CD14-positive monocyte (primary cell): ENCODE measurements around the gene DIPK1A. TPM values are rescaled to one million over a fixed set of nuclear protein-coding genes. Genes with fewer than 3 reads are reported as not detected.

Source experiments
- DNase-seq, 3 donors: peaks; one replicate each; pipeline ENCODE4 v3.0.0-alpha.2; 2011 to 2022
- H2AFZ ChIP-seq: 2 replicates; pipeline ENCODE4 v1.6.0; 2012; ENCODE audit warnings: mild to moderate bottlenecking, low read depth, low read length, inconsistent platforms; ENCODE audit not compliant: insufficient read depth, poor library complexity, severe bottlenecking
- H3K27ac ChIP-seq, 2 donors: 1 replicate in 1 of 2; 2 replicates in 1 of 2; pipeline ENCODE4 v1.5.1; 2012 to 2013; ENCODE audit warnings: low read length in 2 of 2, control low read depth in 1 of 2, inconsistent platforms in 1 of 2, low read depth in 1 of 2, mild to moderate bottlenecking in 1 of 2
- H3K27me3 ChIP-seq, 2 donors: one replicate each; pipeline versions ENCODE4 v1.6.0 to v1.6.1; 2011 to 2013; ENCODE audit warnings: low read length in 2 of 2; ENCODE audit not compliant: control insufficient read depth in 2 of 2, insufficient read depth in 2 of 2
- H3K36me3 ChIP-seq, 2 donors: replicated peaks in 1 of 2; 1 replicate in 1 of 2; 2 replicates in 1 of 2; pipeline versions ENCODE4 v1.5.1 to v1.6.1; 2012 to 2013; ENCODE audit warnings: low read length in 2 of 2, control low read depth in 1 of 2, inconsistent platforms in 1 of 2, mild to moderate bottlenecking in 1 of 2; ENCODE audit not compliant: insufficient read depth in 2 of 2, control insufficient read depth in 1 of 2
- H3K4me1 ChIP-seq, 2 donors: 1 replicate in 1 of 2; 2 replicates in 1 of 2; pipeline versions ENCODE4 v1.5.1 to v1.6.1; 2012 to 2013; ENCODE audit warnings: low read length in 2 of 2, control low read depth in 1 of 2, inconsistent platforms in 1 of 2, mild to moderate bottlenecking in 1 of 2, moderate library complexity in 1 of 2; ENCODE audit not compliant: insufficient read depth in 2 of 2, control insufficient read depth in 1 of 2
- H3K4me2 ChIP-seq: replicated peaks from 2 replicates; pipeline ENCODE3; 2012; ENCODE audit warnings: low read length, moderate library complexity, mild to moderate bottlenecking; ENCODE audit not compliant: poor library complexity, severe bottlenecking; ENCODE audit errors: extremely low read depth
- H3K4me3 ChIP-seq, 3 experiments: fragments of 200-600 bp in 1 of 3; sonication (generic) in 1 of 3; replicated peaks in 1 of 3; 1 replicate in 2 of 3; 2 replicates in 1 of 3; pipeline ENCODE4 v1.5.1; 2011 to 2013; ENCODE audit warnings: low read length in 3 of 3, mild to moderate bottlenecking in 3 of 3, control low read depth in 2 of 3, low read depth in 2 of 3, inconsistent platforms in 1 of 3, moderate library complexity in 1 of 3
- H3K79me2 ChIP-seq: 2 replicates; pipeline ENCODE4 v1.6.0; 2012; ENCODE audit warnings: mild to moderate bottlenecking, control low read depth, inconsistent platforms, low read length, moderate library complexity; ENCODE audit not compliant: insufficient read depth
- H3K9ac ChIP-seq: 2 replicates; pipeline ENCODE4 v1.6.0; 2017; ENCODE audit warnings: low read length, mild to moderate bottlenecking; ENCODE audit not compliant: insufficient read depth, poor library complexity, severe bottlenecking
- H3K9me3 ChIP-seq, 2 donors: replicated peaks in 1 of 2; 1 replicate in 1 of 2; 2 replicates in 1 of 2; pipeline versions ENCODE4 v1.5.1 to v1.6.1; 2012 to 2013; ENCODE audit warnings: low read length in 2 of 2, control low read depth in 1 of 2; ENCODE audit not compliant: control insufficient read depth in 1 of 2, insufficient read depth in 1 of 2
- H4K20me1 ChIP-seq: 2 replicates; pipeline ENCODE4 v1.6.0; 2012; ENCODE audit warnings: mild to moderate bottlenecking, low read length, control low read depth, moderate library complexity; ENCODE audit not compliant: insufficient read depth
- H3K27ac Mint-ChIP-seq, 7 donors: one replicate each; pipeline ENCODE4 v1.8.0; 2020; ENCODE audit warnings: mild to moderate bottlenecking in 7 of 7, mixed read lengths in 7 of 7, moderate library complexity in 6 of 7, inconsistent platforms in 2 of 7
- H3K27me3 Mint-ChIP-seq, 3 donors: one replicate each; pipeline ENCODE4 v1.8.0; 2021 to 2022; ENCODE audit warnings: low read depth in 3 of 3, mild to moderate bottlenecking in 3 of 3, mixed read lengths in 3 of 3, moderate library complexity in 3 of 3, inconsistent platforms in 1 of 3
- H3K36me3 Mint-ChIP-seq, 2 donors: one replicate each; pipeline ENCODE4 v1.8.0; 2020; ENCODE audit warnings: mixed read lengths in 2 of 2, inconsistent platforms in 1 of 2, mild to moderate bottlenecking in 1 of 2
- H3K4me1 Mint-ChIP-seq: one replicate; pipeline ENCODE4 v1.8.0; 2020; ENCODE audit warnings: mild to moderate bottlenecking, mixed read lengths
- H3K4me3 Mint-ChIP-seq, 2 donors: one replicate each; pipeline ENCODE4 v1.8.0; 2020; ENCODE audit warnings: mild to moderate bottlenecking in 2 of 2, mixed read lengths in 2 of 2, moderate library complexity in 1 of 2
- H3K9me3 Mint-ChIP-seq, 7 donors: one replicate each; pipeline ENCODE4 v1.8.0; 2020 to 2022; ENCODE audit warnings: mixed read lengths in 7 of 7, mild to moderate bottlenecking in 6 of 7, moderate library complexity in 6 of 7, inconsistent platforms in 2 of 7
- WGBS: methylation state at CpG from one replicate; pipeline ENCODE4 v1.1.5; 2013; ENCODE audit warnings: missing lambda C conversion rate; ENCODE audit not compliant: insufficient coverage; 5-methylcytosine and 5-hydroxymethylcytosine counted together
- intact Hi-C, 2 donors: fragments of 100-400 bp; cut with micrococcal nuclease; formaldehyde crosslinking; loops; one replicate each; pipeline versions ENCODE4 v1.15.0 to v1.15.1; 2023
- polyA plus RNA-seq, 3 donors: library from polyadenylated mRNA; depleted of rRNA in 1 of 3; unstranded in 2 of 3; stranded (reverse) in 1 of 3; fragments of 300-500 nt in 2 of 3; fragments of >200 nt in 1 of 3; fragmentation: Illumina TruSeq in 2 of 3; gene quantifications; 1 replicate in 2 of 3; 2 replicates in 1 of 3; pipeline ENCODE4 v1.2.3, GENCODE V29; 2012 to 2021
- TF ChIP-seq, protein P1 (sequence below): fragments of 200-600 bp; IDR thresholded peaks from one replicate; pipeline ENCODE4 v1.8.0; 2022; ENCODE audit warnings: antibody characterized with exemption, mild to moderate bottlenecking

Gene DIPK1A
- polyA plus RNA-seq, 3 donors, result 0.45 to 1.4 (median 0.83) TPM

DNA sequence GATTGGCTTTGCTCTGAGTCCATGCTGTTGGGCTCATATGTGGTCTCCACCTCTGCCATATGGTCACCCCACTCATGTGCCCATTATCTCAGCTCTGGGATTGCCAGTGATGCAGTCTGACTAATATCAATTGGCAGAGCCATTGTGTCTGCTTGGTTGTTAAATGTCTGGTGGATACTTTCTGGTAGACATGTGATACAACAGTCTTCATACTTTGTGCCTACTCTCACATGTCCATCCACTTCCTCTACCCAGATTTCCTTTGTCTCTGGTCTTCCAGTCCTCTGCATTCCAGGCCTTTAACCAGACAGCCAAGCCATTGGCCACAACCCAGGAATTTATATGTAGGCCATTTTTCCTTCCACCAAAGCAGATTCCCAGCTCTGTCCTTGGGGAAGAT lies 30.8 kb upstream of the DIPK1A start:
- peaks cover 6 to 10% of the 10 kb centered on the region in 2 donors for H3K4me1 ChIP-seq
- no peak overlapping the region for H3K4me2 ChIP-seq
- H3K4me3 Mint-ChIP-seq, result no peak overlapping the region
- no peaks in the 10 kb centered on the region for H3K36me3 Mint-ChIP-seq
- intact Hi-C loops, result no loop called here
- H3K27me3 Mint-ChIP-seq, result peaks cover 0 to 2% (median 0%) of the 10 kb centered on the region in 3 donors
- no peaks in the 10 kb centered on the region for H3K9me3 ChIP-seq
- no peak overlapping the region for H3K27ac ChIP-seq
- H3K4me1 Mint-ChIP-seq, result peaks cover 14% of the 10 kb centered on the region
- TF ChIP-seq, protein P1, sequence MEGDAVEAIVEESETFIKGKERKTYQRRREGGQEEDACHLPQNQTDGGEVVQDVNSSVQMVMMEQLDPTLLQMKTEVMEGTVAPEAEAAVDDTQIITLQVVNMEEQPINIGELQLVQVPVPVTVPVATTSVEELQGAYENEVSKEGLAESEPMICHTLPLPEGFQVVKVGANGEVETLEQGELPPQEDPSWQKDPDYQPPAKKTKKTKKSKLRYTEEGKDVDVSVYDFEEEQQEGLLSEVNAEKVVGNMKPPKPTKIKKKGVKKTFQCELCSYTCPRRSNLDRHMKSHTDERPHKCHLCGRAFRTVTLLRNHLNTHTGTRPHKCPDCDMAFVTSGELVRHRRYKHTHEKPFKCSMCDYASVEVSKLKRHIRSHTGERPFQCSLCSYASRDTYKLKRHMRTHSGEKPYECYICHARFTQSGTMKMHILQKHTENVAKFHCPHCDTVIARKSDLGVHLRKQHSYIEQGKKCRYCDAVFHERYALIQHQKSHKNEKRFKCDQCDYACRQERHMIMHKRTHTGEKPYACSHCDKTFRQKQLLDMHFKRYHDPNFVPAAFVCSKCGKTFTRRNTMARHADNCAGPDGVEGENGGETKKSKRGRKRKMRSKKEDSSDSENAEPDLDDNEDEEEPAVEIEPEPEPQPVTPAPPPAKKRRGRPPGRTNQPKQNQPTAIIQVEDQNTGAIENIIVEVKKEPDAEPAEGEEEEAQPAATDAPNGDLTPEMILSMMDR, result no peak
- H4K20me1 ChIP-seq, result no peaks in the 10 kb centered on the region
- H3K79me2 ChIP-seq, result no peaks in the 10 kb centered on the region
- no peak overlapping the region for H3K9ac ChIP-seq
- no peak overlapping the region for H3K27ac Mint-ChIP-seq
- H3K9me3 Mint-ChIP-seq, result no peaks in the 10 kb centered on the region
- no peak overlapping the region for H2AFZ ChIP-seq
- no peak for DNase-seq
- H3K27me3 ChIP-seq, result no peaks in the 10 kb centered on the region
- no peak overlapping the region for H3K4me3 ChIP-seq
- no peaks in the 10 kb centered on the region for H3K36me3 ChIP-seq

DNA sequence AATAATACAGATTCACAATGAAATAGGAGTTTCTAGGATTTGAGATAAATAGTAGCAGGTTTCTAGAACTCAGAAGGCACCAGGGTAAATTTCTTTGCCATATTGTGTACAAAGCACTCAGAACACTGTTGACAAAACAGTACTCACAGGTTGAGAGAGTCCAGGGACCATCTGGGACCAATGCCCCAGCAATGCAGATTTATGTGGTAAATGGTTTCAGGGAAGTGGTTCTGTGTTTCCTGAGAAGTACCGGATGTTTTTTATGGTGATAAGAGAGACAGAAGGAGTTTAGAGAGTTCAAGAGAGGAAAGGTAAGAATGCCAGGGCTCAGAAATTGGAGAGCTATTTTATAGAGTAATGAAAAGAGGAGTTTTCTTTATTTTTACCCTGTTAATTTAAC lies 29.6 kb upstream of the DIPK1A start:
- Histone ChIP-seq H3K9ac (no peak overlapping the region), H3K4me3 (no peak overlapping the region), H3K27me3 (no peaks in the 10 kb centered on the region), H3K79me2 (no peaks in the 10 kb centered on the region), H3K36me3 (no peaks in the 10 kb centered on the region), H3K27ac (no peak overlapping the region), H3K4me2 (no peak overlapping the region), H2AFZ (peak overlapping the region; percentile 12), H4K20me1 (no peaks in the 10 kb centered on the region), H3K4me1 (peaks cover 6 to 8% of the 10 kb centered on the region in 2 donors), H3K9me3 (no peaks in the 10 kb centered on the region)
- intact Hi-C loops, result no loop called here
- no peak overlapping the region for H3K27ac Mint-ChIP-seq
- no peaks in the 10 kb centered on the region for H3K9me3 Mint-ChIP-seq
- H3K4me3 Mint-ChIP-seq, result no peak overlapping the region
- WGBS, result 0% methylated on average over 1 of the region's 1 CpG
- TF ChIP-seq, protein P1, result no peak
- peaks cover 12% of the 10 kb centered on the region for H3K4me1 Mint-ChIP-seq
- no peak for DNase-seq
- no peaks in the 10 kb centered on the region for H3K36me3 Mint-ChIP-seq
- peaks cover 0 to 2% (median 0%) of the 10 kb centered on the region in 3 donors for H3K27me3 Mint-ChIP-seq
